ENCODE results near the gene GADD45B.
A peak's percentile ranks its signal among the peaks of the same experiment; 100 is the strongest.
"Not testable (repeated sequence)": the region's sequence is repeated elsewhere in the genome, so short reads cannot be mapped to it uniquely, and the experiment has no call there.

The GADD45B gene

DNA sequence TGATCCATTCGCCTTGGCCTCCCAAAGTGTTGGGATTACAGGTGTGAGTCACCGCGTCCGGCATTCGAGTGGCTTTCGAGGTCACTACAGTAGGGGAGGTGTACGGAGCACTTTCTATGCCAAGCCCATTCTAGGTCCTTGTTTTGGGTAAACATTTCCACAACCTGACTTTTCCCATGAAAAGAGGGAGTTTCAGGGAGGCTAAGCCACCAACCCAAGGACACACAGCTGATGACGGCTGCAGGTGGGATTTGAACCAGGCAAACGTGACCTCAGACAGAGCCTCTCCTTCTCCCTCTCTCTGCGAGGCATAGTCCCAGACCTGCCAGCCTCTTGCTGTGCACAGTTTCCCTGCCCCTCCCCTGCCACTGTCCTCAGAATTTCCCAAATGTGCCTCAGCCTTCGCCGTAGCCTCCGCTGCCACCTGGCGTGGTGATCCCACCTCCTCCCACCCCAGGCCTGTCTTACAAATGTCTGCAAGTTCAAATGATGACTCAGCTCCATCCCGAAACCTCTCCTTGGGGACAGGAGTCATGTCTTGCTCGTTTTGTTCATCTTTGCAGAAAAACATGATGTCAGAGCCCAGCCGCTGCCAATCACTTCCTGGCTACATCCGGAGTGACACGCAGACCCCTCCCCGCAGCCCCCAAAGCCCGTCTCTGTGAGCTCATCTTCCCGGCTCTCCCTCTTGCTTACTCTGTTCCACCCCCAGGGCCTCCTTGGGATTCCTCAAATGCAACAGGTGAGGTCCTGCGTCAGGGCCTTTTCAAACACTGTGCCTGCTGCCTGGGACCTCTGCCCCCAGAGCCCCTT, 6.6 kb upstream of the GADD45B start:
- DNase-seq (ENCODE audit: low read depth in 2 of 2) = peak in 1 of 2 experiments; percentile 33

DNA sequence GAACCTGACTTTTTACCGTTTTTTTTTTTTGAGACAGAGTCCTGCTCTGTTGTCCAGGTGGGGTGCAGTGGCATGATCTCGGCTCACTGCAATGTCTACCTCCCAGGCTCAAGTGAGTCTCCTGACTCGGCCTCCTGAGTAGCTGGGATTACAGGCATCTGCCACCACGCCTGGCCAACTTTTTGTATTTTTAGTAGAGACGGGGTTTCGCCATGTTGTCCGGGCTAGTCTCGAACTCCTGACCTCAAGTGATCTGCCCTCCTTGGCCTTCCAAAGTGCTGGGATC, 6.1 kb upstream of the GADD45B start:
- DNase-seq (ENCODE audit: low read depth in 2 of 2) = not testable (repeated sequence)

GRCh38 chr19:2474232-2475017, 1.5 kb upstream of the GADD45B start:
- peak; percentile 82 for DNase-seq (ENCODE audit: low read depth in 2 of 2)

- peak in 1 of 2 experiments; percentile 71 for DNase-seq (ENCODE audit: low read depth in 2 of 2)
Measured at GRCh38 chr19:2475018-2475701, 767 bp upstream of the GADD45B start.

DNA sequence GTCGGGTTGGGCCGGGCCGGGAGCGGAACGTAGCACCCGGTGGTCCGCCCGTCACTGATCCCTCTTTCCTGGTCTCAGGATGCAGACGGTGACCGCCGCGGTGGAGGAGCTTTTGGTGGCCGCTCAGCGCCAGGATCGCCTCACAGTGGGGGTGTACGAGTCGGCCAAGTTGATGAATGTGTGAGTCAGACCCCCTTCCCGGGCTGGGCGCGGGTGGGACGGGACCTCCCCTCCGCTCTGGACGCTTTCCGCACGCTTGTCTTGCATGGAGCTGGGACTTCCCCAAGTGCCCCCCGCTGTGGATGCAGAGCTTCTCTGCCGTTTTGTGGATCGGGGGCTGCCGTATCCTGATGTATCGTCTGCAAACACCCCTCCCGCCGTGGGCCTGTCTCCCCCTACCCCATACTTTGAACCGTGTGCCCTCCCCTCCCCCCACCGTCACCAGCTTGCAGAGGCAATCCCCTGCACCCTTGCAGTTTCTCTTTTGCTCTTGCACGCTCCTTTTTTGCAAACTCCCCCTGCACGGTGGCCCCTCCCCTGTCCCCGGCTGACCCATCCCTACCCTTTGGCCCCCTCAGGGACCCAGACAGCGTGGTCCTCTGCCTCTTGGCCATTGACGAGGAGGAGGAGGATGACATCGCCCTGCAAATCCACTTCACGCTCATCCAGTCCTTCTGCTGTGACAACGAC, 669 bp downstream of the GADD45B start:
- peak in 1 of 2 experiments; percentile 68 for DNase-seq (ENCODE audit: low read depth in 2 of 2)

DNA sequence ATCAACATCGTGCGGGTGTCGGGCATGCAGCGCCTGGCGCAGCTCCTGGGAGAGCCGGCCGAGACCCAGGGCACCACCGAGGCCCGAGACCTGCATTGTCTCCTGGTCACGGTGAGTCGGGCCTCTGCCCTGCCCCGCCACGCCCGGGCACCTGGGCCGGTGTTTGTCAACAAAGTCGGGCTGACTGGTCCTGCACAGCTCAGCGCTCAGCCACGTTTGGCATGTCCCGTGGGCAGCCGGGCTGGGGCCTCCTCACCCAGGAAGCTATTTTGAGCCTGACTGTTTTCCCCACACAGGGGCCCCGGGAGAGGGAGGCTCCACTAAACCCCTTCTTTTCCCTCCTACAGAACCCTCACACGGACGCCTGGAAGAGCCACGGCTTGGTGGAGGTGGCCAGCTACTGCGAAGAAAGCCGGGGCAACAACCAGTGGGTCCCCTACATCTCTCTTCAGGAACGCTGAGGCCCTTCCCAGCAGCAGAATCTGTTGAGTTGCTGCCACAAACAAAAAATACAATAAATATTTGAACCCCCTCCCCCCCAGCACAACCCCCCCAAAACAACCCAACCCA, 1.3 kb downstream of the GADD45B start:
- DNase-seq (ENCODE audit: low read depth in 2 of 2) = no peak

DNA sequence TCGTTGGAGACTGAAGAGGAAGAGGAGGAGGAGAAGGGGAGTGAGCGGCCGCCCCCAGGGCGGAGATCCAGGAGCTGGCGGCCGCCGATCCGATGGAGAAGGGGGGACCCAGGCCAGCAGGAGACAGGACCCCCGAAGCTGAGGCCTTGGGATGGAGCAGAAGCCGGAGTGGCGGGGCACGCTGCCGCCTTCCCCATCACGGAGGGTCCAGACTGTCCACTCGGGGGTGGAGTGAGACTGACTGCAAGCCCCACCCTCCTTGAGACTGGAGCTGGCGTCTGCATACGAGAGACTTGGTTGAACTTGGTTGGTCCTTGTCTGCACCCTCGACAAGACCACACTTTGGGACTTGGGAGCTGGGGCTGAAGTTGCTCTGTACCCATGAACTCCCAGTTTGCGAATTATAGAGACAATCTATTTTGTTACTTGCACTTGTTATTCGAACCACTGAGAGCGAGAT, 1.8 kb downstream of the GADD45B start:
- DNase-seq (ENCODE audit: low read depth in 2 of 2) = no peak

DNA sequence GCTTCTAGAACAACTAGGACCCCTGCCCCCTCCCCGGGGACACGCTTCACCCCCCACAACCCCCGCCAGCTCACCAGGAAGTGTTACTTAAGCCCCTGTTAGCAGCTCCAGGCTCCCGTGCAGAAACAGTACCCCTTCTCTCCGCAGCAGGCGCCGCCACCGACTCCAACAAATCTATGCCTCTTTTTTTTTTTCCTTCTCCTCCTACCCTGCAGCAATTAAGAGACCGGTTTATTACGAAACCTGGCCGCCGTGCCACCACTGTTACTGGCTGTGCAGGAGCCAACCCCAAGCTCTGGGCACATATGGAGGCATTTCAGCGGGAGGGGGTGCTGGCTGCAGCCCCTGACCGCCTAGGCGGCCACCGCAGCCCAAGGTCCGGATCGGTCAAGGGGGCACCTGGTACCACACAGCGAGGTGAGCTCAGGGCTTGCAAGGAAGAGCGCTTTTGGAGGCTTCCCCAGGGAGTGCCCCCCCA, 2.4 kb downstream of the GADD45B start:
- peak in 1 of 2 experiments; percentile 32 for DNase-seq (ENCODE audit: low read depth in 2 of 2)

GRCh38 chr19:2478756-2479555, 3.0 kb downstream of the GADD45B start:
- peak in 1 of 2 experiments; percentile 65 for DNase-seq (ENCODE audit: low read depth in 2 of 2)

GRCh38 chr19:2479556-2480194, 3.7 kb downstream of the GADD45B start:
- DNase-seq (ENCODE audit: low read depth in 2 of 2) = no peak

DNA sequence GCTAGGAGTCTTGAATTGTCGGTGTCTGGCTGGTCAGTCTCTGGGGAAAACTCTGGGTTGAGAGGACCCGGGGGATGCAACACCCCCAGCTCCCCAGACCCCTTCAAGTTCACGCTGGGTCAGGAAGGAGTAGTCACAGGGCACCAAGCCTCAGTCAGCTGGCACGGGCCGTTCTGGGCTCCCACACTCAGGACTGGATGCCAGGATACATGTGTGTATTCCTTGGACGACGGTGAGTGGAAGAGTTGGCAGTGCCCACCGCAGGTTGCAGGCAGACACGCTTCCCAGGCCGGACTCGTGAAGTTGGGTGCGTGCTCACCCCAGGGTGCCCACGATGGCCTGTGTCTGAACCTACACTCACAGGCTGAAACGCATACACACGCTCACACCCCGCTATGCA, 5.5 kb downstream of the GADD45B start:
- DNase-seq (ENCODE audit: low read depth in 2 of 2) = no peak

DNA sequence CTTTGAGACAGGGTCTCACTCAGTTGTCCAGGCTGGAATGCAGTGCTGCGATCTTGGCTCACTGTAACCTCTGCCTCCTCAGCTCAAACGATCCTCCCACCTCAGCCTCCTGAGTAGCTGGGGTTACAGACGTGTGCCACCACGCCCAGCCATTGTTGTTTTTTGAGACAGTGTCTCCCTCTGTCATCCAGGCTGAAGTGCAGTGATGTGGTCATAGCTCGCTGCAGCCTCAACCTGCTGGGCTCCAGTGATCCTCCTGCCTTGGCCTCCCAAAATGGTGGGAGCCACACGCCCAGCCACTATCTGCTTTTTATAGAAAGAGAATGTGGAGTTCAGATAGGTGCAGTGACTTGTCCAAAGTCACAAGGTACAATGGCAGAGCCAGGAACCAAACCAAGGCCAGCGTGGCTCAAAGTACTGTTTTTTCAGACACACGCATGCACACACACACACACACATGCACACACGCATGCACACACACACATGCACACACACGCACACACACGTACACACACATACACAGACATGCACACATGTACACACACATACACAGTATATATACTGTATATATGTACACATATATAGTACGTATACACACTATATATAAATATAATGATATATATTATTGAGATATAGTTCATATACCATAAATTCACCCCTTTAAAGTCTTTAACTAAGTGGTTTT, 6.6 kb downstream of the GADD45B start:
- DNase-seq (ENCODE audit: low read depth in 2 of 2) = no peak

DNA sequence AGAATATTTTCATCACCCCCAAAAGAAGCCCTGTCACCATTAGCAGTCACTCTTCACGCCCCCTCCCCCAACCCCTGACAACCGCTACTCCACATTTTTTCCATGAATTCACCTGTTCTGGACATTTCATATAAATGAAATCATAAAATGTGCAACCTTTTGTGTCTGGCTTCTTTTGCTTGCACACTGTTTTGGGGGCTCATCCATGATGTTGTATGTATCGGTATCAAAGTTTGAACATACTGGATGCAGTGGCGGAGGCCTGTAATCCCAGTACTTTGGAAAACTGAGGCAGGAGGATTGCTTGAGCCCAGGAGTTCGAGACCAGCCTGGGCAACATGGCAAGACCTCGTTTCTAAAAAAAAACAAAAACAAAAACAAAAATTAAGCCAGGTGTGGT, 7.2 kb downstream of the GADD45B start:
- DNase-seq (ENCODE audit: low read depth in 2 of 2) = no peak

- DNase-seq (ENCODE audit: low read depth in 2 of 2) = no peak
Measured at GRCh38 chr19:2483484-2484151, 7.7 kb downstream of the GADD45B start.

DNA sequence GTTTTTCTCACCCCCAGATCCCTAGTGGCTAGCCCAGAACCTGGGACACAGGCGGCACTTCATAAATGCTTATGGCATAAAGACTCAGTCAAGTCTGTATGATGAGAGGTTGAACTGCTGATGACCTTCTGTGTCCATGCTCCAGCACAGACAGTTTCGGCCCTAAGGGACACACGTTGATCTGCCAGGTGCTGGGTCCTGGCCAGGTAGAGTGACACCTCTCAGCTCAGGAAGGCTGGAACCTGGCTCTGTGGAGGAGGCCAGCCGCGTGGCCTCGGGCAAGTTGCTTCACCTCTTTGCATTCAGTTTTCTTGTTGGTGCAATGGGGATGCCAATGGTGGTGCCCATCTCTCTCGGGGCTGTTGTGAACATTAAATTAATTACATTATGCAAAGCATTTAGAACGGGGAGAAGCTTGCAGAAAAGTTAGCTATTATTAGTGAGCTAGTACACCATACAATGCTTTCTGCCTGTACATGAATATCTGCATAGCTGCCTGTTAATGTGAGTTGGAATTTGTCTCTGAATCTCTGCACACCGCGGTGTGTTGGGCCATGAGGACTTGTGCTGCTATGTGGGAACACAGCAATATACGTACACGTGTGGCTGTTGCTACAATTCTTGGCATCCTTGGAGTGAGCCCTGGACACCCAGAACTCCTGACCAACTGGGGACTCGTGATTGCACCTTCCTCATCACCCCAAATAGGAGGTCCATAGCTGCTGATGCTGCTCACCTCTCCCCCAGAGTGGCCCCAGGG, 8.4 kb downstream of the GADD45B start:
- no peak for DNase-seq (ENCODE audit: low read depth in 2 of 2)

DNA sequence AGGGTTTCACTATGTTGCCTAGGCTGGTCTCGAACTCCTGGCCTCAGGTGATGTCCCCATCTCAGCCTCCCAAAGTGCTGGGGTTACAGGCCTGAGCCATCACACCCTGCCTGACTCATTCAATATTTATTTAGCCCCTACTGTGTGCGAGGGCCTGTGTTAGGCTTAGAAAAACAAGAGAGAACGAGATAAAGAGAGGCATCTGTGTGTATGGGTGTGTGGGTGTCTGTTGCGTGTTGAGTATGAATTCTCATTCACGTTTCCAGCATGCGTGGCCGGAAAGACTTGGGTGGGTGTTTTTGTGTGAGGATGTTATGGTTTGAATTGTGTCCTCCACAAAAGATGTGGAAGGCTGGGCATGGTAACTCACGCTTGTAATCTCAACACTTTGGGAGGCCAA, 9.5 kb downstream of the GADD45B start:
- no peak for DNase-seq (ENCODE audit: low read depth in 2 of 2)

GRCh38 chr19:2487090-2487489, 11.2 kb downstream of the GADD45B start:
- no peak for DNase-seq (ENCODE audit: low read depth in 2 of 2)

- DNase-seq (ENCODE audit: low read depth in 2 of 2) = no peak
Measured at GRCh38 chr19:2487842-2488241, 11.9 kb downstream of the GADD45B start.

Measured in stimulated activated CD4-positive, alpha-beta T cell treated with anti-CD3 and anti-CD28 coated beads, Interleukin-12 subunit alpha, Interleukin-12 subunit beta, amount 100 ng/mL, for 24 hours (primary cell).